Left ventricle myocardium inferior (tissue), 1 donor: ENCODE measurements around the gene LRP1B. TPM values are rescaled to one million over a fixed set of nuclear protein-coding genes. Genes with fewer than 3 reads are reported as not detected.

ENCODE experiments used
- DNase-seq: peaks from one replicate; pipeline ENCODE4 v3.0.0-alpha.2; 2020
- H3K27ac ChIP-seq: fragments of 200-600 bp; replicated peaks from 2 replicates; pipeline ENCODE4 v1.8.0; 2021
- H3K27me3 ChIP-seq: fragments of 200-600 bp; 2 replicates; pipeline ENCODE4 v1.8.0; 2021; ENCODE audit warnings: low read depth
- H3K36me3 ChIP-seq: fragments of 200-600 bp; 2 replicates; pipeline ENCODE4 v1.8.0; 2021
- H3K4me1 ChIP-seq: fragments of 200-600 bp; 2 replicates; pipeline ENCODE4 v1.8.0; 2021
- H3K4me3 ChIP-seq: fragments of 200-600 bp; 2 replicates; pipeline ENCODE4 v1.8.0; 2021; ENCODE audit warnings: mild to moderate bottlenecking, moderate library complexity
- H3K9me3 ChIP-seq: fragments of 200-600 bp; replicated peaks from 2 replicates; pipeline ENCODE4 v1.8.0; 2021
- intact Hi-C: fragments of 100-400 bp; cut with micrococcal nuclease; formaldehyde crosslinking; loops from one replicate; pipeline ENCODE4 v1.11.0; 2022
- total RNA-seq: library from RNA; stranded (reverse); fragmentation: NEBNext Ultra II Directional; extraction: Animal tissue kit (Norgen Biotek cat#: 25700); gene quantifications from one replicate; pipeline ENCODE4 v1.2.1, GENCODE V29; 2021
- TF ChIP-seq, protein P1 (sequence below): fragments of 200-600 bp; IDR thresholded peaks from 2 replicates; pipeline ENCODE4 v1.8.0; 2021; ENCODE audit warnings: antibody characterized with exemption, mild to moderate bottlenecking, borderline replicate concordance
- donor health status: DM: no; HTN: yes; CAD: no; lungs with severe emphysema.

Gene LRP1B
- total RNA-seq, 1 donor from 2014 or later = 0.08 TPM

DNA sequence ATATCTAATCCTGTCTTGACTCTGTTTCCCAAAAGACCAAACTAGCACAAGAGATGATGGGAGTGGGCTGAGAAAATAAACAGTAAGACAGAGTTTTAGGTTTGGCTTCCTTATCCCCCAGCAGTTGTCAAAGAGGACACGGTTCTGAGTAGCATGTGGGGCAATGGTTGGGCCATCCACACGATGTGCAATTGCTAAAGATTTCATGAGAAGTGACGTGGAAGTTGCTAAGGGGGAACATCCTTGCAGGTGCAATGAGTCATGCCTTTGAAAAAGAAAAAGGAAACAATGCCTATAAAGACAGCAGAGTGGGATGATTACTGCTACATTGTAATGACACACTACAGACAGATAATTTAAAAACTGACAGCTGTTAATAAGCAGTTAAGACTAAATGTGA is 1395.8 kb downstream of the LRP1B start:
- intact Hi-C loops = no loop called here
- TF ChIP-seq, protein P1, sequence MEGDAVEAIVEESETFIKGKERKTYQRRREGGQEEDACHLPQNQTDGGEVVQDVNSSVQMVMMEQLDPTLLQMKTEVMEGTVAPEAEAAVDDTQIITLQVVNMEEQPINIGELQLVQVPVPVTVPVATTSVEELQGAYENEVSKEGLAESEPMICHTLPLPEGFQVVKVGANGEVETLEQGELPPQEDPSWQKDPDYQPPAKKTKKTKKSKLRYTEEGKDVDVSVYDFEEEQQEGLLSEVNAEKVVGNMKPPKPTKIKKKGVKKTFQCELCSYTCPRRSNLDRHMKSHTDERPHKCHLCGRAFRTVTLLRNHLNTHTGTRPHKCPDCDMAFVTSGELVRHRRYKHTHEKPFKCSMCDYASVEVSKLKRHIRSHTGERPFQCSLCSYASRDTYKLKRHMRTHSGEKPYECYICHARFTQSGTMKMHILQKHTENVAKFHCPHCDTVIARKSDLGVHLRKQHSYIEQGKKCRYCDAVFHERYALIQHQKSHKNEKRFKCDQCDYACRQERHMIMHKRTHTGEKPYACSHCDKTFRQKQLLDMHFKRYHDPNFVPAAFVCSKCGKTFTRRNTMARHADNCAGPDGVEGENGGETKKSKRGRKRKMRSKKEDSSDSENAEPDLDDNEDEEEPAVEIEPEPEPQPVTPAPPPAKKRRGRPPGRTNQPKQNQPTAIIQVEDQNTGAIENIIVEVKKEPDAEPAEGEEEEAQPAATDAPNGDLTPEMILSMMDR = no peak
- no peak for DNase-seq
- Histone ChIP-seq H3K9me3 (peaks cover 19% of the 10 kb centered on the region), H3K4me3 (no peak overlapping the region), H3K27me3 (no peaks in the 10 kb centered on the region), H3K27ac (no peak overlapping the region), H3K36me3 (no peaks in the 10 kb centered on the region), H3K4me1 (no peaks in the 10 kb centered on the region)

DNA sequence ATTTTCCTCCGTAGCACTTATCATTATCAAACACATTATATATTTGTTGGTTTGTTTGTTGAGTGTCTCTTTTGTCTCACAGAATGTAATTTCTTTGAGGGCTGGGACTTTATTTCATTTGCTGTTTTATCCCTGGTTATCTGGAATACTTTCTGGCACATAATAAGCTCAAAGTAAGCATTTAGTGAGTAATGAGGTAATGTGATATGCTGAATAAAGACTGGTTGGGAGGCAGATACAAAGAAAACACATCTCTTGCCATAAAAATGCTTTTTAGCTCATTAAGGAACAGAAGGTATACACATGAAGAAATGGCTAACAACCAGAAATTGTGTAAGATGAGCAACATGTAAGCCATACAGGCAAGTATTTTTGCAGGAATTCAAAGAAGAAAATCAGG is 1411.8 kb downstream of the LRP1B start:
- Histone ChIP-seq H3K27ac (no peak overlapping the region), H3K36me3 (no peaks in the 10 kb centered on the region), H3K4me1 (no peaks in the 10 kb centered on the region), H3K4me3 (no peak overlapping the region), H3K9me3 (no peaks in the 10 kb centered on the region), H3K27me3 (no peaks in the 10 kb centered on the region)
- DNase-seq = no peak
- TF ChIP-seq, protein P1 = no peak
- intact Hi-C loops = no loop called here

DNA sequence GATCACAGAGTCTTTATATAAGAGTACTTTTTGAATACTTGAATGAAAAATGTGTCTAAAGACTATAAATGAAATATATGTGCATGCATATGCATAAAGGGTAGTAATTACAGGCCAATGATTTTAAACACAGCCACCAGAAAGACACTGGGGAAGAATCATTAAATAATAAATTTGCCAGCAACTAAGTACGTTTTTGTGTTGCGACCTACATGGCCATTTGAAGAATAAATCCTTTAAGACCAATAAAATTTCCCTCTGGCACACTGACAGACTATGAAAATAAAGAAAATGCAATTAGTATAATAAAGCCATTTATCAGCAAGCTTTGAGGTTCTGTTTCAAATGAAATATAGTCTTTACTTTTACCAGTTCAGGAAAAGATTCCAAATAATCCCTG is 1413.3 kb downstream of the LRP1B start:
- no peaks in the 10 kb centered on the region for H3K27me3 ChIP-seq
- no peak overlapping the region for H3K4me3 ChIP-seq
- no peaks in the 10 kb centered on the region for H3K36me3 ChIP-seq
- intact Hi-C loops = no loop called here
- TF ChIP-seq, protein P1 = no peak
- no peak overlapping the region for H3K27ac ChIP-seq
- DNase-seq = no peak
- H3K4me1 ChIP-seq = no peaks in the 10 kb centered on the region
- H3K9me3 ChIP-seq = no peaks in the 10 kb centered on the region

DNA sequence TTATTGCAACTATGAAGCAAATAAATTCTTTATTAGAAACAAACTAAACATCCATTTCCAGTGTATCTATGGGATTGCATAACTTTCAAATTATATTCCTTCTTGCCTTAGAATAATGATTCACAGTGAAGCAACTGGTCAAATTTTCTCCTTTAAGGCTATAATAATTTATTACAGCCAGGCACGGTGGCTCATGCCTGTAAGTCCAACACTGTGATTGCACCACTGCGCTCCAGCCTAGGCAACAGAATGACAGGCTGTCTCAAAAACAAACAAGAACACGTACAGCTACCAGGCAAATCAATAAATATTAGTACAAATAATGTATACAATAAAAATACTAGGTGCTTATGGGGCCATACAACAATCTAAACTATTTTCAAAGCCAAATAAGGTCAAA is 1416.2 kb downstream of the LRP1B start:
- no peaks in the 10 kb centered on the region for H3K9me3 ChIP-seq
- intact Hi-C loops = no loop called here
- no peak for DNase-seq
- H3K4me3 ChIP-seq = no peak overlapping the region
- no peaks in the 10 kb centered on the region for H3K36me3 ChIP-seq
- H3K27me3 ChIP-seq = no peaks in the 10 kb centered on the region
- no peak overlapping the region for H3K27ac ChIP-seq
- TF ChIP-seq, protein P1 = no peak
- no peaks in the 10 kb centered on the region for H3K4me1 ChIP-seq

DNA sequence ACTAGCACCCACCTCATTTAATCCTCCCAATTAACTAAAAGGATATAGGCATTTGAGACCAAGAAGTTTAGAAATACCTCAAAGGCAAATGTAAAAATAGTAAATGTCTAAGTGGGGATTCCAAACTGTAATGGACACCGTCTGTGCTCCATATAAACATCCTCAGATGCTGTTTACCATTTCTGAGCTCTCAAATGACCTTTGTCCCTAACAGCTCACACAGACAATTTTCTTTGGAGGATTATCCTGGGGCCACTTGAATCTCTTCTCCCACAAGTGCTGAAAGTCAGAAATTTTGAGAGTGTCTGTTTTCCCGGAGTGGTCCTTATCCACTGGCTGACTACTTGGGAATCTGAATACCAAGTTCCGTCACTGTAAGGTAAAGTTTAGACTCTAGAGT is 1418.9 kb downstream of the LRP1B start:
- TF ChIP-seq, protein P1 = no peak
- DNase-seq = no peak
- Histone ChIP-seq H3K9me3 (no peaks in the 10 kb centered on the region), H3K4me1 (no peaks in the 10 kb centered on the region), H3K27me3 (no peaks in the 10 kb centered on the region), H3K36me3 (no peaks in the 10 kb centered on the region), H3K27ac (no peak overlapping the region), H3K4me3 (no peak overlapping the region)
- intact Hi-C loops = no loop called here

DNA sequence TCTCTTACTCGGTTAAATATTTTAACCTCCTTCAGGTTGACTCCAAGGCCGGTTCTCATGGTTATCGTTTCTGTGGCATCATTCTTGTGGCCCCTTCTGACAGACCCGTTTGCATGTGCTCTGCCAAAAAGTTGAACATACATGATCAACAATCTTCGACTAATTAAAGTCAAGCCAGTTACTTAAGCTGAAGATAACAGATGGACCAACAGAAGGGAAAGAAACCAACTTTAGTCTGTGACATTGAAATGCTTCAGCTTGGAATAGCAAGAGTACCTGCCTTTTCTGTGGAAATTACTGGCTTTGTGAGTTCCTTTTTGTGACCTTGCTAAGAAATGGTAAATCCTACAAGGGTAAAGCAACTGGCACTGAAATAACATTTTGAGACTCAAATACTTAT is 1429.1 kb downstream of the LRP1B start:
- Histone ChIP-seq H3K4me3 (no peak overlapping the region), H3K27ac (no peak overlapping the region), H3K36me3 (no peaks in the 10 kb centered on the region), H3K9me3 (no peaks in the 10 kb centered on the region), H3K4me1 (no peaks in the 10 kb centered on the region), H3K27me3 (no peaks in the 10 kb centered on the region)
- TF ChIP-seq, protein P1 = no peak
- DNase-seq = no peak
- intact Hi-C loops = no loop called here
